Vagina (tissue), 2 donors: ENCODE measurements around the gene ASPSCR1.

Experiments
- POLR2A ChIP-seq, 2 donors: fragments of 450-650 bp; IDR thresholded peaks; one replicate each; pipeline ENCODE4 v1.6.1; 2017; ENCODE audit warnings: antibody characterized with exemption in 2 of 2, mild to moderate bottlenecking in 2 of 2, moderate library complexity in 2 of 2
- POLR2AphosphoS5 ChIP-seq, 2 donors: sonication (generic); formaldehyde crosslinking; IDR thresholded peaks; one replicate each; pipeline ENCODE4 v1.9.0; 2017; ENCODE audit warnings: antibody characterized with exemption in 2 of 2, mild to moderate bottlenecking in 2 of 2, low read depth in 1 of 2; ENCODE audit not compliant: insufficient read depth in 1 of 2
- TF ChIP-seq, protein P1 (sequence below), 3 experiments: fragments of 450-650 bp in 2 of 3; fragments of 200-600 bp in 1 of 3; sonication (generic) in 1 of 3; IDR thresholded peaks; one replicate each; pipeline ENCODE4 v1.5.1; 2017 to 2019; ENCODE audit warnings: antibody characterized with exemption in 3 of 3, mild to moderate bottlenecking in 2 of 3, moderate library complexity in 2 of 3

DNA sequence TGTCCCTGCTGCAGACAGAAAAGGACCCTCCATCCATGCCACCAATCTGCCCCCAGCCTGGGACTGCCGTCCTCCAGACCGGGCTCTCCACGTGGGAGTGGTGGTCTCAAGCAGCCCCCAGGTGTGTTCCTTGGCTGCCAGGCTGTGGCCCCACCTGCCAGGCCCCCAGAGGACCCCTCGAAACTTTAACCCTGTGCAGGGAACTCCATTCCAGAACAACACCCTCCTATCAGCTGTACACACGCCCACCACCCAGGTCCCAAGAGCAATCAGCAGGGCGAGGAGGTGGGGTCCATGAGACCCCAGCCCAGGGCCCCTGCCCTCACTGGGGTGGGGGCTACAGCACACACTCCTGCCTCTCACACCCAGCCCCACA lies 41.7 kb upstream of the ASPSCR1 start:
- TF ChIP-seq, protein P1, sequence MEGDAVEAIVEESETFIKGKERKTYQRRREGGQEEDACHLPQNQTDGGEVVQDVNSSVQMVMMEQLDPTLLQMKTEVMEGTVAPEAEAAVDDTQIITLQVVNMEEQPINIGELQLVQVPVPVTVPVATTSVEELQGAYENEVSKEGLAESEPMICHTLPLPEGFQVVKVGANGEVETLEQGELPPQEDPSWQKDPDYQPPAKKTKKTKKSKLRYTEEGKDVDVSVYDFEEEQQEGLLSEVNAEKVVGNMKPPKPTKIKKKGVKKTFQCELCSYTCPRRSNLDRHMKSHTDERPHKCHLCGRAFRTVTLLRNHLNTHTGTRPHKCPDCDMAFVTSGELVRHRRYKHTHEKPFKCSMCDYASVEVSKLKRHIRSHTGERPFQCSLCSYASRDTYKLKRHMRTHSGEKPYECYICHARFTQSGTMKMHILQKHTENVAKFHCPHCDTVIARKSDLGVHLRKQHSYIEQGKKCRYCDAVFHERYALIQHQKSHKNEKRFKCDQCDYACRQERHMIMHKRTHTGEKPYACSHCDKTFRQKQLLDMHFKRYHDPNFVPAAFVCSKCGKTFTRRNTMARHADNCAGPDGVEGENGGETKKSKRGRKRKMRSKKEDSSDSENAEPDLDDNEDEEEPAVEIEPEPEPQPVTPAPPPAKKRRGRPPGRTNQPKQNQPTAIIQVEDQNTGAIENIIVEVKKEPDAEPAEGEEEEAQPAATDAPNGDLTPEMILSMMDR (IDR thresholded peaks at IDR 0.05): no peak
- no peak for TF ChIP-seq POLR2AphosphoS5 (IDR thresholded peaks at IDR 0.05; ENCODE audit: insufficient read depth in 1 of 2, low read depth in 1 of 2)
- no peak for TF ChIP-seq POLR2A (IDR thresholded peaks at IDR 0.05)
